ENCODE measurements around the gene DIS3L2.
"Not testable (repeated sequence)": the region's sequence is repeated elsewhere in the genome, so short reads cannot be mapped to it uniquely, and the experiment has no call there.

The DIS3L2 gene

GRCh38 chr2:232126301-232127099, 165.0 kb downstream of the DIS3L2 start:
- DNase-seq: no peak

- no peak for DNase-seq
Measured at GRCh38 chr2:232129483-232129882, 168.0 kb downstream of the DIS3L2 start.

DNA sequence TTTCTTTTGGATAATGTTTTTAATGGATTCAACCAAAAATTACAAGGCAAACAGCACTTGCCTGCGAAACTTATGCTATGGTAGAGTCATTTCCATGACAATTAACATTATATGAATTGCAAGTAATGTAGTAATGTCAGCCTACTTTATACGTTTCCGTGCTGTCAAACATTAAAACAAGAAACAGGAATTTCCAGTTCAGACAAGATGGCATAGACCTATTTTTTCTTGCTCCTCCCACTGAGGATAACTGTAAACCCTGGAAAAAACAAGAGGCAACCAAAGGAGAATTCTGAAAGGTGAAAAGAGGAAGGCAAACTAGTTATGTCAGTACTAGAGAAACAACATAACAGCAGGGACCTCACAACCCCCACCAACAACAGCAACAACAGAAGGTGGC, 170.7 kb downstream of the DIS3L2 start:
- no peak for DNase-seq

DNA sequence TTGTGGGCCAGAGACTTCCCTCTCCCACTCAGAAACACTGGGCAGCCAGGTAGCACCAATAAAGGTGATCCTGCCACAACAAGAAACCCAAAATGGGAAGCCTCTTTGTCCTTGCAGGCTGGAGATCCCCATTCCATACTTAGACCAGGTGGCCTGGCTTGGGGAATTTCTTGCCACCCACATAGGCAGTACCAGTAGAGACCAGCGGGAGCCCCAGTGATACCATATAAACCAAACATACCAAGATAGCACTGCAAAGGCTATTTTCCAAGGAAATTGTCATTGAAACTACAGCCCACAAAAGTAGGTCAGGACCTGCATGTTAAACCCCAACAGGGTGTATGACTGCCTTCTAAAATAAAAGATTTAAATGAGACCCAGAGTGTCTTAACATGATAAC, 171.6 kb downstream of the DIS3L2 start:
- no peak for DNase-seq

DNA sequence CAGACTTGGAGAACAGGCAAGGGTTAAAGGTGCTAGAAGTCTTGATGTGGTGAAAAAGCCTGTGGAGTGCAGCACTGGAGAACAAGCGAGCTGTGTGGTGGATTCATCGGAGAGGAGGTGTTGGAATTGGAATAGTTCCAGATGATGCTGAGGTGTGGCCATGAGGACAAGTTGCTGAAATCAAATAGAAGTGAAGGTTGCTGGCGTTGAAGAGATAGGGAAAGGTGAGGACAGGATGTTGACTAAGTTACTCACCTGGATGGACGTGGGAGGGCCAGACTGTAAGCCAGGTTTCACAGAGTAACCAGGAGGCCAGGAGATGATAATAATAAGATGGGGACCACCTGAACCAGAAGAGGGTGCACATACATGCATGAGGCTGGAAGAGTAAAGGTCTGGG, 173.4 kb downstream of the DIS3L2 start:
- no peak for DNase-seq

GRCh38 chr2:232137356-232138147, 176.0 kb downstream of the DIS3L2 start:
- no peak for DNase-seq

DNA sequence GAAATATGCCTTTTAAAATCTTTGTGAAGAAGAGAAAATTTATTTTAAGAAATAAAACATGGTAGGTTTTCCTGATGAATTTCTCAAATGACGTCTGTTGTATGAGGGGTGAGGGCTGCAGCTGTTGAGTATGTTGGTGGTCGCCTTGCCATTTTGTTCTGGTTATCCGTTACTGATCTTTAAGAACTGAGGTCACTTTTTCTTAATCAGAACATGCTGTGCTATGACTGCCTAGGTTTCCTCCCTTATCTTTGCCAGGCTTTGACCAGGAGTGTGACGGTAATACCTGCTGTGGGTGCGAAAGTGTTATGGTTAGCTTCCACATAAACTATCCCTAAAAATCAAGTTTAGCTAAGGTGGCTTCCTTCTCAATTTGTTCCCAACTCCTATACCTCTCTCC, 176.9 kb downstream of the DIS3L2 start:
- no peak for DNase-seq

- DNase-seq: no peak
Measured at GRCh38 chr2:232139171-232139594, 177.7 kb downstream of the DIS3L2 start.

GRCh38 chr2:232139786-232140562, 178.5 kb downstream of the DIS3L2 start:
- no peak for DNase-seq

GRCh38 chr2:232141591-232141990, 180.1 kb downstream of the DIS3L2 start:
- DNase-seq: no peak

DNA sequence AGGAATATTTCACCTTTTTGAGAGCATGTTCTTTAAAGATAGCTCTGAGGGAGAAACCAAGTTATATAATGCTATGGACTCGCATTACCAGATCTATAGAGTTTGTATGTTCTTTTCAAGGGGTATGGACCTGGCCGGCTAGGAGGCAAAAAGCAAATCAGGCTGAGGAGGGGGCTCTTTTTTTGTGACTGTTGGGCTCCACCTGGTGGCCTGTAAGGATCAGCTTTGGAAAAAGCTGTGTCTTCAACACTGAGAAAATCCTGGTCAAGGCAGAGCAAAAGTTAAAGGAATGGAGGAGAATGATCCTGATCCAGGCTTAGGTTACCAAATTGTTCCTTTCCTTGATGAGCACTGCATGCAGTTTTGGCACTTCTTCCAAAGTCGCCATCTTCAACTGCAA, 180.5 kb downstream of the DIS3L2 start:
- DNase-seq: no peak

DNA sequence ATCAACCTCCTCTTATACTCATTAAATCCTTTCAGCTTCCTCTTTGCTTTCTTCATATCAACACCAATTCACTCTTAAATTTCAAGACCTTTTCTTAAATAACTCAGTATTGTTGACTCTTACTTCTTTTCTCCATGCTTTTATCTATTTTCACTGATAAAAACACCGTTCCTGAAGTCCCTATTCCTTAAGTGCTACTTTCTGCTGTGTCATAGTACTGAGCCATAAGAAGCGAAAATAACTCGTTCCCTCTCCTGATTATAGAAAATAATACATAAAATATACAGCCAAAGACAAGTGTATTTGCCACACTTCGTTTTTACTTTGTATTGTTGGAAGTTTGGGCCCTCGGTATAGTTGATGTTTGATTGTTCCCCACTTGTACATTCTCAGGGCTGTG, 181.0 kb downstream of the DIS3L2 start:
- no peak for DNase-seq

- no peak for DNase-seq
Measured at GRCh38 chr2:232146294-232146693, 184.8 kb downstream of the DIS3L2 start.

- DNase-seq: no peak
Measured at GRCh38 chr2:232147440-232148077, 186.0 kb downstream of the DIS3L2 start.

DNA sequence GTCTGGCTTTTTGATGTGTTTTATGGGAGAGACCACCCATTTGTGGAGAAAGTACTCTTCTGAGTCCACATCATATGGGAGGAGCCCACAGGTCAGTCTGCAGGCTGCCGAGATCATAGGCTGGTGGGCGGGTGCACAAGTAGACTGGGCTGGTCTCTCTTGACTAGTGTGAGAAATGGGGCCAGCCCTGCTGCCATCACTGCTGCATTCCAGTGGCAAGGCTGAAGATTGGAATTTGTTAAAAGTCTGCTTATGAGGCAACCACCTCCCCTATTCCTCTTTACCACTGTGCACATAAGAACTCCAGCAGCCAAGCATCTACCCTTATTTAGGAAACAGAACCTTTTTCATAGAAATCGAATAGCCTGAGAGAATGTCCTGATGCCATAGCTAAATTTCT, 200.7 kb downstream of the DIS3L2 start:
- no peak for DNase-seq

DNA sequence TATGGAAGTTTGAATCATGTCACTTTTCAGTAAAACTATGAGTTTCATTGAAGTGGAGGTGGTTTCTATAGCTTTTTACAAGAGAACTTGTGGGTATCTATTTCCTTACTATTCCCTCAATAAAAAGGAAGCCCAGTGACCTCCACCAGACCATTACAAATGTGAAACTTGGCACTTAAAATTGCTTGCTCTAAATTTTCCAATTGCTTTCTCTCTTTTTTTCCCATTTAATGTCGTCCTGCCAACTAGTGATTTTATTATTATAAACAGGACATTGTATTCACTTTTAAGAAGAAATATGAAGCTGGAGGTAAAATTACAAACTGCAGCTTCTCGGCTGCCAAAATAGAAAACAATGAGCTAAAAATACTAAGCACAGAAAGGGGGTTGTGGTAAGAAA, 208.9 kb downstream of the DIS3L2 start:
- no peak for DNase-seq

DNA sequence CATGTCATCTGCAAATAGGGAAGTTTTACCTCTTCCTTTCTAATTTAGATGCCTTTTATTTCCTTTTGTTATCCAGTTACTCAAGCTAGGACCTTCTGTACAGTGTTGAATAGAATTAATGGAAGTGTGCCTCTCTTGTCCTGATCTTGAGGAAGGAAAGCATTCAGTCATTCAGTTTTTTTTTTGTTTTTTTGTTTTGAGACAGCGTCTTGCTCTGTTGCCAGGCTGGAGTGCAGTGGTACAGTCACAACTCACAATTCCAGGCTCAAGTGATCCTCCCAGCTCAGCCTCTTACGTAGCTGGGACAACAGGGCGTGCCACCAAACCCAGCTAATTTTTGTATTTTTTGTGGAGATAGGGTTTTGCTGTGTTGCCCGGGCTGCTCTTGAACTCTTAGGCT, 213.1 kb downstream of the DIS3L2 start:
- no peak for DNase-seq

DNA sequence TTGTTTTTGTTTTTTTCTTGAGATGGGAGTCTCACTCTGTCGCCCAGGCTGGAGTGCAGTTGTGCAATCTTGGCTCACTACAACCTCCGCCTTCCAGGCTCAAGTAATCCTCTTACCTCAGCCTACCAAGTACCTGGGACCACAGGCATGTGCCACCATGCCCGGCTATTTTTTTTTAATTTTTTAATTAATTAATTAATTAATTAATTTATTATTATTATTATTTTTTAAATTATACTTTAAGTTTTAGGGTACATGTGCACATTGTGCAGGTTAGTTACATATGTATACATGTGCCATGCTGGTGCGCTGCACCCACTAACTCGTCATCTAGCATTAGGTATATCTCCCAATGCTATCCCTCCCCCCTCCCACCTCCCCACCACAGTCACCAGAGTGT, 215.1 kb downstream of the DIS3L2 start:
- DNase-seq: not testable (repeated sequence)

DNA sequence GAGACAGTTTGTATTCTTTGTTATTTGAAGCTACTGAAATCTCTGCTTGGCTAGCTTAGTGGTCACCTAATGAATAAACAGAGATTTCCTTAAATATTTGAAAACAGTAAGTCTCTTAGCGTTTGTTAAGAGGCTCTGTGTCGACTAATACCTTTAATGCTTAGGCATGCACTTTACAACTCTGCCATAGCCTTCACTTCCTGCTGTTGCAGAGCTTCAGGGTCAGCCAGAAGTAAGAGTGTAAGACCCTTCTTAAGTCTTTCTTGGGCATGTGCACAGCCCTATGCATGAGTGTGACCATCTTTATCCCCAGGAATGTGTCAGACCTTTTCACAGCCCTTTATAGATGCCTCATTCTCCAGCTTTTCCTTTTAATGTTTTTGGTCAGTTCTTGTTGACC, 221.8 kb downstream of the DIS3L2 start:
- DNase-seq: no peak

DNA sequence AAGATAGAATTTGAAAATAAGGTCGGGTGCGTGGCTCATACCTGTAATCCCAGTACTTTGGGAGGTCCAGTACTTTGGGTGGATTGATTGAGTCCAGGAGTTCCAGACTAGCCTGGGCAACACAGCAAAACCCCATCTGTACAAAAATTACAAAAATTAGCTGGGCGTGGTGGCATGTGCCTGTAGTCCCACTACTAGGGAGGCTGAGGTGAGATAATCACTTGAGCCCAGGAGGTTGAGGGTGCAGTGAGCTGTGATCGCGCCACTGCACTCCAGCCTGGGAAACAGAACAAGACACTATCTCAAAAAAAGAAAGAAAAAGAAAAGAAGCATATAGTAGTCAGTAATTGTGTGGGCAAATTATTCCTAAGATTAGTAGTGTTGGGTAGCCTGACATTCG, 222.8 kb downstream of the DIS3L2 start:
- no peak for DNase-seq

- DNase-seq: no peak
Measured at GRCh38 chr2:232190796-232191195, 229.3 kb downstream of the DIS3L2 start.

GRCh38 chr2:232195487-232195886, 234.0 kb downstream of the DIS3L2 start:
- DNase-seq: no peak

GRCh38 chr2:232196802-232197201, 235.3 kb downstream of the DIS3L2 start:
- DNase-seq: no peak
